Activated CD4-positive, CD25-positive, alpha-beta regulatory T cell (primary cell): Measurements from ENCODE around the gene METTL26.

Experiments
- DNase-seq, 4 experiments: peaks; one replicate each; lab custom pipeline; 2025; lab: John Stamatoyannopoulos, UW

Gene METTL26

GRCh38 chr16:658679-659571 is 22.8 kb upstream of the METTL26 start:
- no peak for DNase-seq

- DNase-seq, result no peak
Observed at GRCh38 chr16:657487-657886, 21.4 kb upstream of the METTL26 start.

- DNase-seq, result no peak
Observed at GRCh38 chr16:654034-654433, 17.9 kb upstream of the METTL26 start.

- DNase-seq, result no peak
Observed at GRCh38 chr16:652454-653305, 16.6 kb upstream of the METTL26 start.

- no peak for DNase-seq
Observed at GRCh38 chr16:651844-652243, 15.7 kb upstream of the METTL26 start.

- DNase-seq, result no peak
Observed at GRCh38 chr16:649631-650030, 13.5 kb upstream of the METTL26 start.

- peak; percentile 80 to 90 (median 86) for DNase-seq
Observed at GRCh38 chr16:648781-649589, 12.9 kb upstream of the METTL26 start, which contains the start of gene WDR90. Gene WDR90 (plus strand): TSS chr16:649365. CDS start chr16:649417, 52 bp downstream.

- peak in 1 of 4 experiments; percentile 16 for DNase-seq
Observed at GRCh38 chr16:648071-648780, 12.1 kb upstream of the METTL26 start.

GRCh38 chr16:647173-647902 is 11.2 kb upstream of the METTL26 start:
- no peak for DNase-seq

GRCh38 chr16:646679-647172 is 10.6 kb upstream of the METTL26 start:
- DNase-seq, result no peak

GRCh38 chr16:645852-646678 is 10.0 kb upstream of the METTL26 start:
- no peak for DNase-seq

GRCh38 chr16:644556-644955 is 8.5 kb upstream of the METTL26 start:
- no peak for DNase-seq

GRCh38 chr16:643050-643368 is 6.9 kb upstream of the METTL26 start:
- DNase-seq, result no peak

GRCh38 chr16:642189-643049 is 6.3 kb upstream of the METTL26 start:
- no peak for DNase-seq

GRCh38 chr16:641326-642188 is 5.5 kb upstream of the METTL26 start, which contains the start of gene MCRIP2:
Gene MCRIP2 (plus strand): TSS chr16:641828. CDS start chr16:641992, 164 bp downstream.
- peak in 3 of 4 experiments; percentile 36 to 54 (median 44) for DNase-seq

- no peak for DNase-seq
Observed at GRCh38 chr16:640614-641013, 4.5 kb upstream of the METTL26 start.

- no peak for DNase-seq
Observed at GRCh38 chr16:638836-639235, 2.7 kb upstream of the METTL26 start.
